ENCODE measurements around the gene PLCH2. TPM values are rescaled to one million over a fixed set of nuclear protein-coding genes. Genes with fewer than 3 reads are reported as not detected.

The PLCH2 gene
- total and polyA plus RNA-seq, 9 of the 15 experiments (the other 6 are each of a cell fraction or from before 2014, with no cell fraction given): 0.16 TPM; not detected in 8

DNA sequence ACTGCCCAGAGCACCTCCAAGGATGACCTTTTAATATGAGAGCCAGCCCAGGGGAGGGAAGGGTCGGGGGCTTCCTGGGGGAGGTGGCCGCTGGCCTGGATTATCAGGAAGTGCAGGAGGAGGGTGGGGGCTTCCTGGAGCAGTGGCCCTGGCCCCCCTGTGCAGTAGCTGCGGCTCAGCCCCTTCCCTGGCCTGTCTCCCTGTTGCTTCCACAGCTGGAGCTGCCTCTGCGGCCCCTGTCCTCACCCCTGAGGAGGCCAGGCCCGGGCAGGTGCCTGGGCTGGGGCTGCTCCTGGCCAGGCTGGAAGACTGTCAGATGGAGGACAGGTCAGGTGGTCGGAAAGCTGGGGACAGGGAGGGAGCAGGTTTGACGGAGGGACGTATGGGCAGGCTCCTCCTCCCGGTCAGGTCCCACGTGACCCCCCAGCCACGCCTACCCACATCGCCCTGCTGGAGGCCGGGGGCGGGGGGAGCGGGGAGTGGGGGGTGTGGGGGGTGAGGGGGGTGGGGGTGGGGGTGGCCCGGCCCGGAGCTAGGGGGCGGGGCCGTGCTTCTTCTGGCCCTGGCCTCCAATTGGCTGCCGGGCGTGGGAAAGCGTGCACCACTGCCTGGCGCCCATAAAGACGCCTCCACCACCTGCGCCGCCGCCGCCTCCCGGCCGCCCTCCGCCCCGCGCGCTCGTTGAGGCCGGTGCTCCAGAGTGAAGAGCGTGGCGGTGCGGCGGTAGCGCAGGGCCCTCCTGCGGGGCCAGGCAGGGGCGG lies 69.8 kb downstream of the PLCH2 start (continued):
- TF ChIP-seq MGA (IDR thresholded peaks at IDR 0.05) (peak; percentile 68; the same call in 1 of the 2 replicates), TCF7L2 (IDR thresholded peaks at IDR 0.05; ENCODE audit: low read depth, low read length) (no peak), RBM14 (IDR thresholded peaks at IDR 0.05; ENCODE audit: borderline replicate concordance, insufficient read depth, low read depth, low read length) (no peak), ZNF592 (IDR thresholded peaks at IDR 0.05) (0 out of 2 replicates have a peak, but pooled peaks have one; percentile 51)
- TF ChIP-seq, protein P1, sequence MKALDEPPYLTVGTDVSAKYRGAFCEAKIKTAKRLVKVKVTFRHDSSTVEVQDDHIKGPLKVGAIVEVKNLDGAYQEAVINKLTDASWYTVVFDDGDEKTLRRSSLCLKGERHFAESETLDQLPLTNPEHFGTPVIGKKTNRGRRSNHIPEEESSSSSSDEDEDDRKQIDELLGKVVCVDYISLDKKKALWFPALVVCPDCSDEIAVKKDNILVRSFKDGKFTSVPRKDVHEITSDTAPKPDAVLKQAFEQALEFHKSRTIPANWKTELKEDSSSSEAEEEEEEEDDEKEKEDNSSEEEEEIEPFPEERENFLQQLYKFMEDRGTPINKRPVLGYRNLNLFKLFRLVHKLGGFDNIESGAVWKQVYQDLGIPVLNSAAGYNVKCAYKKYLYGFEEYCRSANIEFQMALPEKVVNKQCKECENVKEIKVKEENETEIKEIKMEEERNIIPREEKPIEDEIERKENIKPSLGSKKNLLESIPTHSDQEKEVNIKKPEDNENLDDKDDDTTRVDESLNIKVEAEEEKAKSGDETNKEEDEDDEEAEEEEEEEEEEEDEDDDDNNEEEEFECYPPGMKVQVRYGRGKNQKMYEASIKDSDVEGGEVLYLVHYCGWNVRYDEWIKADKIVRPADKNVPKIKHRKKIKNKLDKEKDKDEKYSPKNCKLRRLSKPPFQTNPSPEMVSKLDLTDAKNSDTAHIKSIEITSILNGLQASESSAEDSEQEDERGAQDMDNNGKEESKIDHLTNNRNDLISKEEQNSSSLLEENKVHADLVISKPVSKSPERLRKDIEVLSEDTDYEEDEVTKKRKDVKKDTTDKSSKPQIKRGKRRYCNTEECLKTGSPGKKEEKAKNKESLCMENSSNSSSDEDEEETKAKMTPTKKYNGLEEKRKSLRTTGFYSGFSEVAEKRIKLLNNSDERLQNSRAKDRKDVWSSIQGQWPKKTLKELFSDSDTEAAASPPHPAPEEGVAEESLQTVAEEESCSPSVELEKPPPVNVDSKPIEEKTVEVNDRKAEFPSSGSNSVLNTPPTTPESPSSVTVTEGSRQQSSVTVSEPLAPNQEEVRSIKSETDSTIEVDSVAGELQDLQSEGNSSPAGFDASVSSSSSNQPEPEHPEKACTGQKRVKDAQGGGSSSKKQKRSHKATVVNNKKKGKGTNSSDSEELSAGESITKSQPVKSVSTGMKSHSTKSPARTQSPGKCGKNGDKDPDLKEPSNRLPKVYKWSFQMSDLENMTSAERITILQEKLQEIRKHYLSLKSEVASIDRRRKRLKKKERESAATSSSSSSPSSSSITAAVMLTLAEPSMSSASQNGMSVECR (CRISPR knock-in tag; IDR thresholded peaks at IDR 0.05): peak; percentile 21; the same call in 1 of the 2 replicates
